NB4 (cell line): ENCODE data around the gene PLXNC1.
A peak's percentile ranks its signal among the peaks of the same experiment; 100 is the strongest.

Experiments used
- DNase-seq: peaks from one replicate; pipeline ENCODE4 v3.0.0; 2010; ENCODE audit warnings: low read depth
- H3K4me3 ChIP-seq: one replicate; pipeline ENCODE4 v1.5.1; 2011; ENCODE audit warnings: mild to moderate bottlenecking, low read depth, low read length, moderate library complexity
- MYC ChIP-seq: IDR thresholded peaks from 2 replicates; pipeline ENCODE4 v1.6.1; 2011; ENCODE audit warnings: low read depth, low read length
- POLR2A ChIP-seq: IDR thresholded peaks from 2 replicates; pipeline ENCODE4 v1.6.1; 2011; ENCODE audit warnings: mild to moderate bottlenecking; ENCODE audit not compliant: insufficient read length; ENCODE audit errors: extremely low read depth
- TF ChIP-seq, protein P1 (sequence below): IDR thresholded peaks from one replicate; pipeline ENCODE4 v1.5.1; 2012; ENCODE audit warnings: low read depth, low read length
- TF ChIP-seq, protein P2 (sequence below): IDR thresholded peaks from 2 replicates; pipeline ENCODE4 v1.6.1; 2011; ENCODE audit warnings: low read depth, low read length

Gene PLXNC1

DNA sequence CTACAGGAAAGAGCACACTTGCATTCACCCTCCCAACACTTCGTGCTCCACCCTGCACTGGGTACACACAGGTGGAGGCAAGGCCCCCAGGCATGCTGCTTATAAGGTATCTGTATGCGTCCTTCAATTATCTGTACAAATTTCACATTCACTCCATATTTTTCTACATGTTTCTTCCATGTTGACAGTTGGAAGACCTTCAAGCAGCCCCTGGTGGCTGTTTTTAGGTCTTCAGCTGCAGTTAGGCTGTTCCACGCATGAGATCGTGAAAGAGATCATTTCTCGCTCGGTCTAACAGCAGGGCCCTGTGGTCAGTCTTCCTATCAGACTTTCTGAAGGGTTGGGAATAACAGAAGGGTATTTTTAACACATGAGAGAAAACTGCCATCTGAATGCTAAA is 47.1 kb downstream of the PLXNC1 start:
- DNase-seq, result no peak
- TF ChIP-seq, protein P1, sequence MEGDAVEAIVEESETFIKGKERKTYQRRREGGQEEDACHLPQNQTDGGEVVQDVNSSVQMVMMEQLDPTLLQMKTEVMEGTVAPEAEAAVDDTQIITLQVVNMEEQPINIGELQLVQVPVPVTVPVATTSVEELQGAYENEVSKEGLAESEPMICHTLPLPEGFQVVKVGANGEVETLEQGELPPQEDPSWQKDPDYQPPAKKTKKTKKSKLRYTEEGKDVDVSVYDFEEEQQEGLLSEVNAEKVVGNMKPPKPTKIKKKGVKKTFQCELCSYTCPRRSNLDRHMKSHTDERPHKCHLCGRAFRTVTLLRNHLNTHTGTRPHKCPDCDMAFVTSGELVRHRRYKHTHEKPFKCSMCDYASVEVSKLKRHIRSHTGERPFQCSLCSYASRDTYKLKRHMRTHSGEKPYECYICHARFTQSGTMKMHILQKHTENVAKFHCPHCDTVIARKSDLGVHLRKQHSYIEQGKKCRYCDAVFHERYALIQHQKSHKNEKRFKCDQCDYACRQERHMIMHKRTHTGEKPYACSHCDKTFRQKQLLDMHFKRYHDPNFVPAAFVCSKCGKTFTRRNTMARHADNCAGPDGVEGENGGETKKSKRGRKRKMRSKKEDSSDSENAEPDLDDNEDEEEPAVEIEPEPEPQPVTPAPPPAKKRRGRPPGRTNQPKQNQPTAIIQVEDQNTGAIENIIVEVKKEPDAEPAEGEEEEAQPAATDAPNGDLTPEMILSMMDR, result peak; percentile 27
- TF ChIP-seq POLR2A (no peak), MYC (no peak)
- no peak overlapping the region for H3K4me3 ChIP-seq

DNA sequence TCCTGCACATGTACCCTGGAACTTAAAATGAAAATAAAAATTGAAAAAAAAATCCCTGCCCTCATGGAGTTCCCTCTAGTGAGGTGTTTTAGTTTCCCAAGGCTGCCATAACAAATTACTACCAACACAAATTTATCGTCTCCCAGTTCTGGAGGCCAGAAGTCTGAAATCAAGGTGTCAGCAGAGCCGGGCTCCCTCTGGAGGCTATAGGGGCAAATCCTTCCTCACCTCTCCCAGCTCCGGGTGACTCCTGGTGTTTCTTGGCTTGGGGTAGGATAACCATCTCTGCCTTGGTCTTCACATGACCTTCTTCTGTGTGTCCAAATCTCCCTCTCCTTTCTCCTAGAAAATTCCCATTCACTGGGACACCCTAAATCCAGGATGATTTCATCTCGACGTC is 50.1 kb downstream of the PLXNC1 start:
- H3K4me3 ChIP-seq, result no peak overlapping the region
- no peak for DNase-seq
- TF ChIP-seq, protein P1, result no peak

DNA sequence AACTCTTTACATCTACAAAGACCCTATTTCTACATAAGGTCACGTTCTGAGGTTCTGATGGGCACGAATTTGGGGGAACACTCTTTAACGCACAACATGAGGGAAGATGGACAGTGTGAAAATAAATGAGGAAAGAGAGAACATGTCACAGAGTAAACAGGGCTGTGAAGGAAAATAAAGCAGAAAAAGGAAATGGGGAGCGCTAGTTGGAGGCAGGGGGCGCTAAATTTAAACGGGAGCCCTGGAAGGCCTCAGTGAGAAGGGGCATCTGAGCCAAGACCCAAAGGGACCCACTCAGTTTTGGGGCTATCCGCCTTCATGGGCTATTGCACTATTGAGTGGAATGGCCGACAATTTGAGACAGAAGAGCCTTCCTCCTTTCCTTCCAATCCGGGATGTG is 50.5 kb downstream of the PLXNC1 start:
- no peak overlapping the region for H3K4me3 ChIP-seq
- peak; percentile 22 for DNase-seq
- TF ChIP-seq, protein P1, result peak; percentile 20
- TF ChIP-seq MYC, result no peak

DNA sequence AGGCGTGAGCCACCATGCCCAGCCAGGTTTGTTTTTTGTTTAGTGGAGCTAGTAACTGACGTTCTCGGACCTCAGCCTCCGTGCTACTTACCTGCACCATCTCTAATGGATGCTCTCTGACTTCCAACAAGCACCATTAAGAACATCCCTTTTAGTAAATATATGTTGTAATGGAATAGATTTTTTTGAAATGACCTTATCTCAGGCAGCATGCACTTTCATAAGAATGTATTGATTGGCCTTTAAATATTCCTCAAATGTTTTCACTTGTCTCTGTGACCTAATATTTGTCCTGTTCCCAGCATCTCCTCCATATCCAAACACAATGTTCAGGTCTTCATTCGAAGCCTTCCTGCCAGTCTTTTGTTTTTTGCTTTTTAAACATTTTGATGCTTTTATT is 51.7 kb downstream of the PLXNC1 start:
- TF ChIP-seq MYC (no peak), POLR2A (no peak)
- TF ChIP-seq, protein P2, sequence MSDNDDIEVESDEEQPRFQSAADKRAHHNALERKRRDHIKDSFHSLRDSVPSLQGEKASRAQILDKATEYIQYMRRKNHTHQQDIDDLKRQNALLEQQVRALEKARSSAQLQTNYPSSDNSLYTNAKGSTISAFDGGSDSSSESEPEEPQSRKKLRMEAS, result no peak
- TF ChIP-seq, protein P1, result no peak
- no peak for DNase-seq
- no peak overlapping the region for H3K4me3 ChIP-seq

DNA sequence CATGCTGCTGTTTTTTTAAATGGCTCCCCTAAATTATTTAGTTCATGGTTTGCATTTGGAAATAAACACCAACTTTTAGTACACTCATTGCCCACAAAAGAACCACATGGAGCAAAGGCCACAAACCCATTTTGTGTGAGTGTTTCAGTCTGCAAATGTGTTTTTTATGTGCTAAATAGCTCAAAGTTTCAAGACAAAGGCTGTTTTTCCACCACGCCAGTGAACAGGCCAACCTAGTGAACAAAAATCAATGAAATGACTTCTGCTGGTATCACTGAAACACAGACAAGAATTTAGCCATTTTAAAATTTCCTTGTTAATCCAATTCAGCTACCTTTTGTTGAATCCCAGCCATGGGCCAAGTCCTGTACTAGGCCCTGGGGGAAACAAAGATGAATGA is 52.3 kb downstream of the PLXNC1 start:
- no peak overlapping the region for H3K4me3 ChIP-seq
- no peak for TF ChIP-seq MYC
- TF ChIP-seq, protein P2, result no peak
- TF ChIP-seq, protein P1, result no peak
- TF ChIP-seq POLR2A, result no peak
- DNase-seq, result no peak

DNA sequence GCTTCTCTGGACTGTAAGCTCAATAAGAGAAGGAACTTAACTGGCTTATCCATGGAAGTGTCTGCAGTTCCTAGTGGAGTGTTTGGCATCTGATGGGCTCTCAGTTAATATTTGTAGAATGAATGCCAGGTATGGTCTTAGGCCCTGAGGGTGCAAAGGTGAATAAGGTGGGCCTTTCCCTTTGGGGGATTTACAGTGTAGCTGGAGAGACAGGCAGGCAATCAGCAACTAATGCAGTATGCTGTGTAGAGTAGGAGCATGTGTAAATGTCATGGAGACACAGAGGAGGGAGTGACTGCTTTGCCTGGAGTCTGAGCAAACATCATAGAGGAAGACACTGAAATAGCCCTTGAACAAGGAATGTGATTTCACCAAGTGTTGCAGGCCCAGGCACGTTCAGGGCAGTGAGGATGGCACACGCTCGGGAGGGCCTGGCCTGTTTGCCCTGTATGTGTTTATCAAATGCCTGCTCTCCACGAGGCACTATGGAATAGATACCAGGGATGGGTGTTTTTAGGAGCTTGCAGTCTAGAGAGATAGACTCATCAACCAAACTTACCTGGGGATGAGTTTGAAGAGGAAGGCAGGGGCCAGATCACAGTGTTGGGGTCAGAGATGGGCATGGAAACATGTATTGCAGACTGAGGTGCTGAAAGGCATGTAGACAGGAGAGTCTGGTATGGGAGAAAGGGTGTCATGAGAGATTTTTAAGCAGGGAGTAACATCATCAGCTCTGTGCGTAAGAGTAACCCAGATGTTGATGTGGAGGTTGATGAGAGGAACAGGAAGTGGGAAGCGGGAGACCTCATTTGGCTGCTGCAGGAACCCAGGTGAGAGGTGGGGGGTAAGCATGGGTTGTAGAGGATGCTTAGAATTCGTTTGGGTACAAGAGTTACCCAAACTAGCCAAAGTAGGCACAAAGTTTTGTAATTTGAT is 54.1 kb downstream of the PLXNC1 start:
- H3K4me3 ChIP-seq, result no peak overlapping the region
- TF ChIP-seq POLR2A (no peak), MYC (no peak)
- TF ChIP-seq, protein P2, result no peak
- TF ChIP-seq, protein P1, result no peak
- no peak for DNase-seq
